ENCODE data around the gene FAM98B.

DNA sequence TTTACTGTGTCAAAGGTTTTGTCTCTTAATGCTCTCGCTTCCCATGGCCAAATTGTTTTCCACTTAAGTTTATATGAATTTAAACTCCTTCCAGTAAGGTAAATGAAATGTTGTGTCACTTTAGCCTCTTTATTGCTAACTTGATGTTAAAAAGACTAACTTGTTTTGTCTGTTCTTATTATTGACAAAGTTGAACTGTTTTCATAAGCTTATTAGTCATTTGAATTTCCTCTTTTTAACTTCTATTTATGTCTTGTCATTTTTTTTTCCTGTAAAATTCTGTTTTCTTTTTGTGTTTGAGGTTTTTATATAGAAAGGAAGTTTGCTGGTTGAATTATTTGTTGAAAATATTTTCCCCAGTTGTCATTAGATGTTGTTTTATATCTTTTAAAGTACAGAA lies 25.8 kb downstream of the FAM98B start:
- no peak for TF ChIP-seq EZH2 (IDR thresholded peaks at IDR 0.05; ENCODE audit: borderline replicate concordance, insufficient read depth, low read depth, low read length, poor library complexity, severe bottlenecking)
- TF ChIP-seq, protein P1, sequence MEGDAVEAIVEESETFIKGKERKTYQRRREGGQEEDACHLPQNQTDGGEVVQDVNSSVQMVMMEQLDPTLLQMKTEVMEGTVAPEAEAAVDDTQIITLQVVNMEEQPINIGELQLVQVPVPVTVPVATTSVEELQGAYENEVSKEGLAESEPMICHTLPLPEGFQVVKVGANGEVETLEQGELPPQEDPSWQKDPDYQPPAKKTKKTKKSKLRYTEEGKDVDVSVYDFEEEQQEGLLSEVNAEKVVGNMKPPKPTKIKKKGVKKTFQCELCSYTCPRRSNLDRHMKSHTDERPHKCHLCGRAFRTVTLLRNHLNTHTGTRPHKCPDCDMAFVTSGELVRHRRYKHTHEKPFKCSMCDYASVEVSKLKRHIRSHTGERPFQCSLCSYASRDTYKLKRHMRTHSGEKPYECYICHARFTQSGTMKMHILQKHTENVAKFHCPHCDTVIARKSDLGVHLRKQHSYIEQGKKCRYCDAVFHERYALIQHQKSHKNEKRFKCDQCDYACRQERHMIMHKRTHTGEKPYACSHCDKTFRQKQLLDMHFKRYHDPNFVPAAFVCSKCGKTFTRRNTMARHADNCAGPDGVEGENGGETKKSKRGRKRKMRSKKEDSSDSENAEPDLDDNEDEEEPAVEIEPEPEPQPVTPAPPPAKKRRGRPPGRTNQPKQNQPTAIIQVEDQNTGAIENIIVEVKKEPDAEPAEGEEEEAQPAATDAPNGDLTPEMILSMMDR (IDR thresholded peaks at IDR 0.05): no peak

Data from B cell (primary cell).